Adipose tissue (tissue), 3 donors: ENCODE results near the gene SOAT1. TPM values are rescaled to one million over a fixed set of nuclear protein-coding genes. Genes with fewer than 3 reads are reported as not detected.

Experiments used
- H3K27ac ChIP-seq: one replicate; pipeline ENCODE4 v1.5.1; 2013; ENCODE audit warnings: low read depth, low read length
- WGBS, 3 donors: extraction: QIAGEN DNeasy Blood & Tissue Kit; methylation state at CpG; one replicate each; pipeline ENCODE4 v1.1.7; 2013; 5-methylcytosine and 5-hydroxymethylcytosine counted together
- polyA plus RNA-seq, 3 donors: library from polyadenylated mRNA; stranded (reverse); fragments of 200-250 nt; gene quantifications; one replicate each; pipeline ENCODE4 v1.2.3, GENCODE V29; 2013
- donor health status: healthy with polysubstance abuse.
- donor health status: Bipolar disorder and iron deficiency.
- donor health status: healthy.

The SOAT1 gene
- polyA plus RNA-seq, 3 donors, result 4.5 to 11.8 (median 8.2) TPM

DNA sequence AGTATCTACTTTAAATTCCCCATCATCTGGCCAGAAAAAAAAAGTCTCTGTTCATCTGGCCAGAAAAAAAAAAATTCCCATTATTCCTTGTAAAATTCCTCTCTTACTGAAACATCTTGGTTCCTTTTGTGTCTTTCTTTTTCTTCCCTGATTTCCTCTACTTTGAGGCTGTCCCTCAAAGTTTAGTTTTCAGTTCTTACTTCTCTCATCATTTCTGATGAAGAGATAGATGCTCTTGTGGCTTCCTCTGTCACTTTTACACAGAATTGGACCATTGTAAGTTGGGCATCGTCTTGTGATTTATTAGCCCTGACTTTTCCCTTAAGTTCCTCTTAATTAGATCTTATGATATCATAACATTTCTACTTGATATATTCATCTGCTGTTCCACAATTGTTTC is 6.5 kb downstream of the SOAT1 start:
- no peak overlapping the region for H3K27ac ChIP-seq
- 39 to 60% (median 50%) methylated on average over 1 of the region's 1 CpG for WGBS, 3 donors

GRCh38 chr1:179302070-179302469 is 8.5 kb downstream of the SOAT1 start:
- WGBS, 3 donors, result 68 to 86% (median 70%) methylated on average over 3 of the region's 3 CpGs
- H3K27ac ChIP-seq, result no peak overlapping the region

GRCh38 chr1:179303200-179303785 is 9.7 kb downstream of the SOAT1 start:
- no peak overlapping the region for H3K27ac ChIP-seq
- 35 to 91% (median 87%) methylated on average over 3 of the region's 3 CpGs for WGBS, 3 donors

- no peak overlapping the region for H3K27ac ChIP-seq
- WGBS, 3 donors, result 73 to 97% (median 82%) methylated on average over 1 of the region's 1 CpG
Observed at GRCh38 chr1:179305450-179305849, 11.9 kb downstream of the SOAT1 start.

DNA sequence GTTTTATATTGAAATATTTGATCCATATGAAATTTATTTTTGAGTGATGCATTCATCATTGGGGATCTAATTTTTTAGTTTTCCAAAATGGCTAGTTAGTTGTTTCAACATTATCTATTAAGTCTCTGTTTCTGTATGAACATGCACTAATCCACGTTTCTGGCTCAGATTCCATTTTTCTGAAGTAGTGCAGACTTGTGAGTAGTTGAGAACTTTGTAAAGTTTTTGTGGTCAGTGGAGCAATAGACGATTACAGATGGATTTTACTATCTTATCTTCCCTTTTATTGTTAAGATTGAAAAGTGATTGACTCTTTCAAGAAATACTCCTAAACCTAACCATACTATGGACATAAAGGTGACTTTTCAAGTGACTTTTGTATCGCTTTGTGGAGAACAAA is 16.7 kb downstream of the SOAT1 start:
- H3K27ac ChIP-seq, result no peak overlapping the region
- 48 to 77% (median 76%) methylated on average over 3 of the region's 3 CpGs for WGBS, 3 donors

GRCh38 chr1:179310721-179311120 is 17.1 kb downstream of the SOAT1 start:
- no peak overlapping the region for H3K27ac ChIP-seq
- 79 to 88% (median 87%) methylated on average over 3 of the region's 3 CpGs for WGBS, 3 donors

DNA sequence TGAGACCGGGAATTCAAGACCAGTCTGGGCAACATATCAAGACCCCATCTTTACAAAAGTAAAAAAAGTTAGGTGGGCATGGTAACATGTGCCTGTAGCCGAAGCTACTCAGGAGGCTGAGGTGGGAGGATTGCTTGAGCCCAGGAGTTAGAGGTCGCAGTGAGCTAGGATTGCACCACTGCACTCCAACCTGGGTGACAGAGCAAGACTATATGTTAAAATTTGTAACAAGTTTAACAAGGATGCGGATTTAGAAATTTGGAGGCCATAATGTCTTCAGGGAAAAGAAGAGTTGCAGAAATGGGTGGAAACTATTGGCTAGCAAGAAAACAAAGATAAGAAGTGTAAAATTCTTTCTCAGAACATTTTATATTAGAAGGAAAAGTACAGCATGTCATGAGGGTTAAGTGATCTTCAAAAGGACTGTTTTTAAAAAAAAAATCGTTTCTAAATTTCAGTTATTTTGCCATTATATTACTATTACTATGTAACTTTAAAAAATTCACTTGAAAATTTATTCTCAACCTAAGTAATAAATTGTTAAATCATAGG is 17.6 kb downstream of the SOAT1 start:
- H3K27ac ChIP-seq, result no peak overlapping the region
- 85 to 90% (median 88%) methylated on average over 5 of the region's 5 CpGs for WGBS, 3 donors

DNA sequence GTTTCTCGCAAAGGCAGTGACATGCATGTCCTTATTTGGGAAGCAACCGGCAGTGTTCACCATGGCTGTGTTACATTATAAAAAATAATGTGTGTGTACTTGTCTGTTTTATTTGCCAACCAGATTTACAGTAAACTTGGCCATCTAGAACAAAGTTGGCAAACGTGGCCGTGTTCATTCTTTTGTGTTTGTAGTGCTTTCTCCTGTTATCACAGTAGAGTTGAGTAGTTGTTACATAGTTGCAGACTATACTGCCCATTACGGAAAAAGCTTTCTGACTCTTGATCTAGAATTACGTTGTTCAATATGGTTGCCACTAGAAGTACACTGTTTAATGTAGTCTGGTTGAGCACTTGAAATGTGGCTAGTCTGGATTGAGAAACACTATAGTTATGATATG is 19.4 kb downstream of the SOAT1 start:
- 48 to 94% (median 89%) methylated on average over 6 of the region's 6 CpGs for WGBS, 3 donors

GRCh38 chr1:179314928-179315327 is 21.3 kb downstream of the SOAT1 start:
- 91 to 97% (median 93%) methylated on average over 3 of the region's 3 CpGs for WGBS, 3 donors
- no peak overlapping the region for H3K27ac ChIP-seq

More for the DNA sequence above, 19.4 kb downstream of the SOAT1 start:
- no peak overlapping the region for H3K27ac ChIP-seq

GRCh38 chr1:179318491-179318890 is 24.9 kb downstream of the SOAT1 start:
- WGBS, 3 donors, result 60 to 88% (median 78%) methylated on average over 5 of the region's 5 CpGs
- no peak overlapping the region for H3K27ac ChIP-seq

GRCh38 chr1:179321533-179322216 is 28.1 kb downstream of the SOAT1 start:
- H3K27ac ChIP-seq, result no peak overlapping the region
- WGBS, 3 donors, result 95 to 100% (median 97%) methylated on average over 5 of the region's 5 CpGs

DNA sequence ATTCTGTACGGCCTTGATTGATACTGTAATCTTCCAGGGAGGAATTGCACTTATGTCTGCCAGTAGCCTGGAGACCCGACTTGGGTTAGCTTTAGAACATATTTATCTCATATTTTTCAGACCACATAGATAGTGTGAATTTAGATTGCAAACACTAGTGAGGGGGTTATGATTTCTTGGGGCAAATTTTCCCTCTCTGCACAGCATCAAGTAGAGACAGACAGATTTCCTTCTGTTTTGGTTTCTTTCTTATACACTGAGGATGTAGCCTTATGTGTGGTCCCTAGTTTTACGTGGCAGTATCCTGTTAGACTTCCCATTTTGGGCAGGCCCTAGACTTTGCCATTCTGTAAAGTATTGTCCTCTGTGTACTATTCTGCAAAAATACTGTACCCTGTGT is 29.0 kb downstream of the SOAT1 start:
- 42 to 53% (median 48%) methylated on average over 3 of the region's 3 CpGs for WGBS, 3 donors
- no peak overlapping the region for H3K27ac ChIP-seq

DNA sequence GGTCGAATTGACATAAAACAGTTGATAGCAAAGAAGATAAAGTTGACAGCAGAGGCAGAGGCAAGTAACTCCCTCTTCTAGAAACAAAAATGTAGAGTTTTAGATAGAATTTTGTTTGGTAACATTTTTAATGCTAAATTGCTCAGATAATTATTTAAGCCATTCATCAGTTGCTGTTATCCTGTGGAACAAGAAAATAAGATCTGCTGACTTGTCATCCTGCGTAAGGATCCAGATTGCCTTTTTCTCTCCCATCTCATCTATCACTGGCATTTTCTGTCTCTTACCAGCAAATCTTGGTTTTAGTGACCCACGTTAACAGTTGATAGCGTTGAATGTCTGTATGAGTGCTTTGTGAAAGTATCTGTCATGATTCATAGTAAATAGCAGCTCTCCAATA is 29.8 kb downstream of the SOAT1 start:
- 71 to 79% (median 79%) methylated on average over 4 of the region's 4 CpGs for WGBS, 3 donors

DNA sequence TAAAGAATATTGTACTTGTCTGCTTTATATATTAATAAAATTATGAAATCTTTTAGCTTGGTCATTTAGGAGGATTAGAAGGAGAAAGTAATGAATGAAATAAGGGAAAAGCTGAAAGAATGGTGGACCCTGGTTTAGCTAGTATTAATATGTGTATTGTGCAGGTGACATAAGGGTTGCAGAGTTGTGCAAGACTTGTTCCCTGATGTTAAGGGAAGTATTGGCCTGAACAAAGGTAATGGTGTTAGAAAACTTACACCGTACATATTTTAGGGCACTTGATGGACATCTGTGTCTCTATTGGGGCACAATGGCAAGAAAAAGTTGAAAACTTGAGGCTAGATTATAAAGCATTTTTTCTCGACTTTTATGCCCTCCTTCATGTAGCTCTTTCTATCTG is 32.2 kb downstream of the SOAT1 start:
- H3K27ac ChIP-seq, result no peak overlapping the region
- WGBS, 3 donors, result 72 to 75% (median 73%) methylated on average over 2 of the region's 2 CpGs

More for the DNA sequence above, 29.8 kb downstream of the SOAT1 start:
- no peak overlapping the region for H3K27ac ChIP-seq

- WGBS, 3 donors, result 92 to 96% (median 95%) methylated on average over 3 of the region's 3 CpGs
Observed at GRCh38 chr1:179326746-179327145, 33.1 kb downstream of the SOAT1 start.

DNA sequence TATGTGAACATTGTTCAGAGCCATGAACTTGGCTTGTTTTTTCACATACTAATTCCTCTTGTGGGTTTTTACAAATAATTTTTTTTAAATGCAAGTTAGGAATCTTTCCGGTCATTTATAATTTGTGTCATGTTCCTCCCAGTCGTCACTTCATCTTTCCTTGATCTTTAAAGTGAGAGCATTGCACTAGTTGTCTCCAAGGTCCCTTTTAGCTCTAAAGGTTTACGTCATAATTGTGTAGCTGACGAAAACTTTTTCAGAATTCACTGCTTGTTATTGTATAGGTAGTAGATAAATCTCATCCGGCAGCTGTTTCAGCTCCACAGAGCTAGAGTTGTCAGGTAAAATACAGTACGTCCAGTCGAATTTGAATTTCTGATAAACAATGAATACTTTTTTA is 33.6 kb downstream of the SOAT1 start:
- H3K27ac ChIP-seq, result no peak overlapping the region
- 78 to 92% (median 82%) methylated on average over 7 of the region's 7 CpGs for WGBS, 3 donors

More at GRCh38 chr1:179326746-179327145, 33.1 kb downstream of the SOAT1 start:
- H3K27ac ChIP-seq, result no peak overlapping the region

GRCh38 chr1:179327679-179328078 is 34.1 kb downstream of the SOAT1 start:
- 42 to 83% (median 42%) methylated on average over 3 of the region's 3 CpGs for WGBS, 3 donors
- no peak overlapping the region for H3K27ac ChIP-seq

GRCh38 chr1:179329862-179330261 is 36.3 kb downstream of the SOAT1 start:
- no peak overlapping the region for H3K27ac ChIP-seq
- 68 to 100% (median 68%) methylated on average over 2 of the region's 2 CpGs for WGBS, 3 donors

DNA sequence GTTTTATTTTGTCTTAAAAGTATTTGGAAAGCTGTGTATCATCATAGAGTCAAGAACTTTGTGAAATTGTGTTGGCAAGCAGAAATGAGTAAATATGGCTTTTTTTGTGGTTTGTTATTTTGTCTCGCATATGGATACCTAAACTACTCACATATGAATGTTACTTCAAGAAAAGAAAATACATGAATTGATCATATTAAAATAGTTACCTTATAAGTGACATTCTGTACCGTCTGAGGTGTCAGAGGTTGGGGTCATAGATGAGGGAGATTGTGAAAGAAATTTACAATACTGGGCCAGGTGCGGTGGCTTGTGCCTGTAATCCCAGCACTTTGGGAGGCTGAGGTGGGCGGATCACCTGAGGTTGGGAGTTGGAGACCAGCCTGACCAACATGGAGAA is 40.8 kb downstream of the SOAT1 start:
- 97 to 99% (median 97%) methylated on average over 4 of the region's 4 CpGs for WGBS, 3 donors
- H3K27ac ChIP-seq, result no peak overlapping the region

DNA sequence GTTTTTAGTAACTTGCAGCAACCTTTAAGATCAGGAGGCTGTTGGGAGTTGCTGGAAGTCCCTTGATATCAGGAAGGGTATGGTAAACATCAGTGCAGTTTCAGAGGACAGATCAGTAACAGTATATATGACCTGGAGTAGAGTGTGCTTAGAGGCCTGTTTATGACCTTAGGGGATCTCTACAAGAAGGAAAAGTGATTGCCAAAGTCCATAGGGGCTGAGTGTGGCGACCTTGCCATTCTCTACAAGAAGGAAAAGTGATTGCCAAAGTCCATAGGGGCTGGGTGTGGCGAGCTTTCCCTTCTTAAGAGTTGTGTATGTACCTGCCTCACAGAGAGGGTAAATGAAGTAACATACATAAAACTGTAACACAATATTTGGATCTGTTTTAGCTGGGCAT is 43.7 kb downstream of the SOAT1 start:
- whole genome bisulfite sequencing, 3 donors, result 80 to 97% (median 84%) methylated on average over 2 of the region's 2 CpGs
- H3K27ac ChIP-seq, result no peak overlapping the region
